Subcutaneous adipose tissue (tissue), 4 donors: Measurements from ENCODE around the gene STX5. TPM values are rescaled to one million over a fixed set of nuclear protein-coding genes. Genes with fewer than 3 reads are reported as not detected.

Experiments used
- CTCF ChIP-seq: fragments of 450-650 bp; IDR thresholded peaks from one replicate; pipeline ENCODE4 v1.5.1; 2016; ENCODE audit warnings: low read depth, mild to moderate bottlenecking, control low read depth, antibody characterized with exemption, moderate library complexity
- total RNA-seq, 4 donors: library from RNA; depleted of rRNA; stranded (reverse); fragments of >200 nt; gene quantifications; one replicate each; pipeline ENCODE4 v1.1.0, GENCODE V29; 2016

Gene STX5
- total RNA-seq, 4 donors from 2014 or later: 21.2 to 38.8 (median 29.9) TPM

- no peak for TF ChIP-seq CTCF
Measured at GRCh38 chr11:62850911-62851806, 19.3 kb upstream of the STX5 start.

GRCh38 chr11:62847767-62848314 lies 16.0 kb upstream of the STX5 start:
- no peak for TF ChIP-seq CTCF

- TF ChIP-seq CTCF: no peak
Measured at GRCh38 chr11:62846177-62846576, 14.3 kb upstream of the STX5 start.

- TF ChIP-seq CTCF: no peak
Measured at GRCh38 chr11:62844154-62844553, 12.3 kb upstream of the STX5 start.

GRCh38 chr11:62843466-62843865 lies 11.6 kb upstream of the STX5 start:
- no peak for TF ChIP-seq CTCF

- no peak for TF ChIP-seq CTCF
Measured at GRCh38 chr11:62842171-62842741, 10.4 kb upstream of the STX5 start.
